Ovary (tissue), 3 donors: ENCODE results near the gene SRCIN1.

Experiments
- EP300 ChIP-seq: sonication (generic); formaldehyde crosslinking; IDR thresholded peaks from one replicate; pipeline ENCODE4 v1.6.1; 2017; ENCODE audit warnings: antibody characterized with exemption
- POLR2A ChIP-seq: fragments of 450-650 bp; IDR thresholded peaks from one replicate; pipeline ENCODE4 v1.6.1; 2017; ENCODE audit warnings: antibody characterized with exemption, mild to moderate bottlenecking, moderate library complexity
- TF ChIP-seq, protein P1 (sequence below), 3 donors: fragments of 450-650 bp in 2 of 3; fragments of 200-600 bp in 1 of 3; IDR thresholded peaks; one replicate each; pipeline versions ENCODE4 v1.5.1 to v1.8.0; 2016 to 2022; ENCODE audit warnings: antibody characterized with exemption in 3 of 3, mild to moderate bottlenecking in 1 of 3
- donor health status: DM: no; HTN: no; CAD: no.

GRCh38 chr17:38602956-38603785, 2.6 kb downstream of the SRCIN1 start:
- TF ChIP-seq, protein P1, sequence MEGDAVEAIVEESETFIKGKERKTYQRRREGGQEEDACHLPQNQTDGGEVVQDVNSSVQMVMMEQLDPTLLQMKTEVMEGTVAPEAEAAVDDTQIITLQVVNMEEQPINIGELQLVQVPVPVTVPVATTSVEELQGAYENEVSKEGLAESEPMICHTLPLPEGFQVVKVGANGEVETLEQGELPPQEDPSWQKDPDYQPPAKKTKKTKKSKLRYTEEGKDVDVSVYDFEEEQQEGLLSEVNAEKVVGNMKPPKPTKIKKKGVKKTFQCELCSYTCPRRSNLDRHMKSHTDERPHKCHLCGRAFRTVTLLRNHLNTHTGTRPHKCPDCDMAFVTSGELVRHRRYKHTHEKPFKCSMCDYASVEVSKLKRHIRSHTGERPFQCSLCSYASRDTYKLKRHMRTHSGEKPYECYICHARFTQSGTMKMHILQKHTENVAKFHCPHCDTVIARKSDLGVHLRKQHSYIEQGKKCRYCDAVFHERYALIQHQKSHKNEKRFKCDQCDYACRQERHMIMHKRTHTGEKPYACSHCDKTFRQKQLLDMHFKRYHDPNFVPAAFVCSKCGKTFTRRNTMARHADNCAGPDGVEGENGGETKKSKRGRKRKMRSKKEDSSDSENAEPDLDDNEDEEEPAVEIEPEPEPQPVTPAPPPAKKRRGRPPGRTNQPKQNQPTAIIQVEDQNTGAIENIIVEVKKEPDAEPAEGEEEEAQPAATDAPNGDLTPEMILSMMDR (IDR thresholded peaks at IDR 0.05): no peak
- TF ChIP-seq POLR2A: no peak
- TF ChIP-seq EP300: no peak
